GM12878 (cell line): Measurements from ENCODE around the gene BPGM.
A peak's percentile ranks its signal among the peaks of the same experiment; 100 is the strongest.

Experiments used
- CTCF ChIP-seq, 3 experiments: IDR thresholded peaks in 2 of 3; conservative IDR thresholded peaks in 1 of 3; 2 replicates each; pipeline ENCODE4 v1.5.1; 2011; ENCODE audit warnings: low read depth in 3 of 3, low read length in 3 of 3, mild to moderate bottlenecking in 3 of 3, control low read depth in 2 of 3, moderate library complexity in 2 of 3, inconsistent platforms in 1 of 3, mixed read lengths in 1 of 3; ENCODE audit not compliant: control insufficient read depth in 2 of 3, insufficient read depth in 1 of 3; ENCODE audit errors: extremely low read depth in 1 of 3
- MEF2A ChIP-seq: IDR thresholded peaks from 2 replicates; pipeline ENCODE4 v1.6.1; 2011; ENCODE audit warnings: low read depth, mild to moderate bottlenecking, low read length, moderate library complexity; ENCODE audit not compliant: insufficient read depth
- NFIC ChIP-seq: IDR thresholded peaks from 2 replicates; pipeline ENCODE4 v1.6.1; 2012; ENCODE audit warnings: low read depth, mild to moderate bottlenecking, inconsistent platforms, low read length, moderate library complexity
- POLR2AphosphoS2 ChIP-seq: IDR thresholded peaks from 2 replicates; pipeline ENCODE4 v1.6.1; 2011; ENCODE audit warnings: low read depth, mild to moderate bottlenecking, low read length, improper control_type of control experiment, moderate library complexity
- RAD21 ChIP-seq: IDR thresholded peaks from 2 replicates; pipeline ENCODE4 v1.6.1; 2011; ENCODE audit warnings: mild to moderate bottlenecking, low read depth, low read length, moderate library complexity; ENCODE audit not compliant: insufficient read depth
- RCOR1 ChIP-seq: conservative IDR thresholded peaks from 2 replicates; pipeline ENCODE4 v1.6.1; 2012; ENCODE audit warnings: low read depth, low read length, improper control_type of control experiment
- STAT1 ChIP-seq: fragments of 450-650 bp; conservative IDR thresholded peaks from 2 replicates; pipeline ENCODE4 v1.6.1; 2014; ENCODE audit warnings: antibody characterized with exemption, mild to moderate bottlenecking
- TAF1 ChIP-seq: IDR thresholded peaks from 2 replicates; pipeline ENCODE4 v1.6.1; 2011; ENCODE audit warnings: mild to moderate bottlenecking, low read depth, low read length, borderline replicate concordance
- USF2 ChIP-seq: IDR thresholded peaks from 2 replicates; pipeline ENCODE4 v1.6.1; 2011; ENCODE audit warnings: low read depth, low read length, improper control_type of control experiment, borderline replicate concordance
- ZNF274 ChIP-seq: IDR thresholded peaks from one replicate; pipeline ENCODE4 v1.8.0; 2011; ENCODE audit not compliant: insufficient read length, insufficient read depth

- TF ChIP-seq CTCF (IDR thresholded peaks at IDR 0.05 in 2 of 3, conservative IDR thresholded peaks at IDR 0.05 in 1 of 3; ENCODE audit: control insufficient read depth in 2 of 3, extremely low read depth in 1 of 3, insufficient read depth in 1 of 3, low read depth in 3 of 3, low read length in 3 of 3) = peak; percentile 48 to 59 (median 52); a peak in 5 of 6 replicates
- TF ChIP-seq RAD21 = peak; percentile 52
- no peak for TF ChIP-seq USF2
- TF ChIP-seq RCOR1 = no peak
- TF ChIP-seq ZNF274 = no peak
- TF ChIP-seq STAT1 = no peak
- no peak for TF ChIP-seq TAF1
- no peak for TF ChIP-seq MEF2A
- no peak for TF ChIP-seq NFIC
- TF ChIP-seq POLR2AphosphoS2 = no peak
Measured at GRCh38 chr7:134724606-134725005, 78.0 kb downstream of the BPGM start.
